PFSK-1 (cell line): ENCODE results near the gene SUGP2.

Experiments used
- POLR2AphosphoS5 ChIP-seq: IDR thresholded peaks from 2 replicates; pipeline ENCODE4 v1.6.1; 2012; ENCODE audit warnings: low read depth, mild to moderate bottlenecking, control low read depth, low read length, moderate library complexity
- SIN3A ChIP-seq: IDR thresholded peaks from 2 replicates; pipeline ENCODE4 v1.6.1; 2012; ENCODE audit warnings: mild to moderate bottlenecking, low read length, moderate library complexity, borderline replicate concordance; ENCODE audit not compliant: insufficient read depth
- TAF1 ChIP-seq: IDR thresholded peaks from 2 replicates; pipeline ENCODE4 v1.6.1; 2012; ENCODE audit warnings: low read length, control low read depth, borderline replicate concordance; ENCODE audit not compliant: insufficient read depth
- TF ChIP-seq, protein P1 (sequence below), 2 experiments: IDR thresholded peaks; 2 replicates each; pipeline versions ENCODE4 v1.6.1 to v1.8.0; 2011 to 2012; ENCODE audit warnings: low read depth in 2 of 2, low read length in 2 of 2, control low read depth in 1 of 2, inconsistent platforms in 1 of 2, mild to moderate bottlenecking in 1 of 2, moderate library complexity in 1 of 2; ENCODE audit not compliant: insufficient read depth in 1 of 2

DNA sequence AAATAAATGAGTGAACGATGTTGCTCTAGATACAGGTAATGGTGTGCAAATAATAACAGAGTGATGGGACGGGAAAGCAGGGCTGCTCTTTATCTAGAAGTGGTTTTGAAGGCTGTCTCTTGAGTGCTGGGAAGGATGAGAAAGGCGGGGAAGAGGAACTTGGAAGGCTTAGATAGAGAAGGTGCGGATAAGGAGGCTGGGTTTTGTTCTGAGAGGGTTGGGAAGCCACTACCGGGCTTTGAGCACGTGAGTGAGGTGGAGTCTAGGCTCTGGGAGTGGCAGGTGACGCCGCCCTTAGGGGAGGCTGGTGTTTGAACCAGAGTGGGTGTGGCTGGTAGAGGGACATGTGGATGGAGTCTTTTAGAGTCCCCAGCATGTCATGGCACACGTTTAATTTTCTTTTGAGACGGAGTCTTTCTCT lies 897 bp upstream of the SUGP2 start:
- TF ChIP-seq TAF1 (peak; percentile 50; the same call in 1 of the 2 replicates), POLR2AphosphoS5 (peak; percentile 78; the same call in 1 of the 2 replicates), SIN3A (peak; percentile 90; the same call in 1 of the 2 replicates)
- TF ChIP-seq, protein P1, sequence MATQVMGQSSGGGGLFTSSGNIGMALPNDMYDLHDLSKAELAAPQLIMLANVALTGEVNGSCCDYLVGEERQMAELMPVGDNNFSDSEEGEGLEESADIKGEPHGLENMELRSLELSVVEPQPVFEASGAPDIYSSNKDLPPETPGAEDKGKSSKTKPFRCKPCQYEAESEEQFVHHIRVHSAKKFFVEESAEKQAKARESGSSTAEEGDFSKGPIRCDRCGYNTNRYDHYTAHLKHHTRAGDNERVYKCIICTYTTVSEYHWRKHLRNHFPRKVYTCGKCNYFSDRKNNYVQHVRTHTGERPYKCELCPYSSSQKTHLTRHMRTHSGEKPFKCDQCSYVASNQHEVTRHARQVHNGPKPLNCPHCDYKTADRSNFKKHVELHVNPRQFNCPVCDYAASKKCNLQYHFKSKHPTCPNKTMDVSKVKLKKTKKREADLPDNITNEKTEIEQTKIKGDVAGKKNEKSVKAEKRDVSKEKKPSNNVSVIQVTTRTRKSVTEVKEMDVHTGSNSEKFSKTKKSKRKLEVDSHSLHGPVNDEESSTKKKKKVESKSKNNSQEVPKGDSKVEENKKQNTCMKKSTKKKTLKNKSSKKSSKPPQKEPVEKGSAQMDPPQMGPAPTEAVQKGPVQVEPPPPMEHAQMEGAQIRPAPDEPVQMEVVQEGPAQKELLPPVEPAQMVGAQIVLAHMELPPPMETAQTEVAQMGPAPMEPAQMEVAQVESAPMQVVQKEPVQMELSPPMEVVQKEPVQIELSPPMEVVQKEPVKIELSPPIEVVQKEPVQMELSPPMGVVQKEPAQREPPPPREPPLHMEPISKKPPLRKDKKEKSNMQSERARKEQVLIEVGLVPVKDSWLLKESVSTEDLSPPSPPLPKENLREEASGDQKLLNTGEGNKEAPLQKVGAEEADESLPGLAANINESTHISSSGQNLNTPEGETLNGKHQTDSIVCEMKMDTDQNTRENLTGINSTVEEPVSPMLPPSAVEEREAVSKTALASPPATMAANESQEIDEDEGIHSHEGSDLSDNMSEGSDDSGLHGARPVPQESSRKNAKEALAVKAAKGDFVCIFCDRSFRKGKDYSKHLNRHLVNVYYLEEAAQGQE (IDR thresholded peaks at IDR 0.05; ENCODE audit: insufficient read depth in 1 of 2, low read depth in 2 of 2, low read length in 2 of 2) = no peak
